HL-60 (cell line): ENCODE data around the gene CDPF1.

Experiments
- DNase-seq, 2 experiments: peaks; one replicate each; pipeline ENCODE4 v3.0.0-alpha.2; 2010 to 2020; ENCODE audit warnings: low read depth in 1 of 2, low spot score in 1 of 2
- H3K27ac ChIP-seq: fragments of 250-450 bp; sonication (Bioruptor Pico); replicated peaks from 2 replicates; pipeline ENCODE4 v1.5.1; 2020; ENCODE audit warnings: mild to moderate bottlenecking, moderate library complexity
- H3K27me3 ChIP-seq: fragments of 250-450 bp; sonication (Bioruptor Pico); 2 replicates; pipeline ENCODE4 v1.5.1; 2021; ENCODE audit warnings: mild to moderate bottlenecking, moderate library complexity; ENCODE audit not compliant: insufficient read depth, poor library complexity, severe bottlenecking
- H3K4me3 ChIP-seq: replicated peaks from 2 replicates; pipeline ENCODE4 v1.5.1; 2011; ENCODE audit warnings: mild to moderate bottlenecking, control low read depth, low read length; ENCODE audit not compliant: insufficient read depth
- CTCF ChIP-seq: IDR thresholded peaks from one replicate; pipeline ENCODE4 v1.5.1; 2011; ENCODE audit warnings: low read length, control low read depth, inconsistent platforms; ENCODE audit not compliant: insufficient read depth
- GABPA ChIP-seq: IDR thresholded peaks from 2 replicates; pipeline ENCODE4 v1.6.1; 2012; ENCODE audit warnings: low read depth
- POLR2AphosphoS5 ChIP-seq: IDR thresholded peaks from 2 replicates; pipeline ENCODE4 v1.6.1; 2012; ENCODE audit warnings: low read depth
- REST ChIP-seq: IDR thresholded peaks from 2 replicates; pipeline ENCODE4 v1.6.1; 2012; ENCODE audit warnings: low read depth; ENCODE audit not compliant: insufficient replicate concordance
- SPI1 ChIP-seq: IDR thresholded peaks from 2 replicates; pipeline ENCODE4 v1.6.1; 2012; ENCODE audit warnings: low read depth, mild to moderate bottlenecking, borderline replicate concordance

CDPF1 gene

GRCh38 chr22:46237453-46238124 is 12.5 kb downstream of the CDPF1 start:
- Histone ChIP-seq H3K27ac (no peak overlapping the region), H3K27me3 (no peaks in the 10 kb centered on the region), H3K4me3 (no peak overlapping the region)
- TF ChIP-seq POLR2AphosphoS5, result no peak
- TF ChIP-seq CTCF, result no peak
- TF ChIP-seq SPI1, result no peak
- TF ChIP-seq GABPA, result no peak
- no peak for TF ChIP-seq REST
- DNase-seq, result no peak

- Histone ChIP-seq H3K27me3 (no peaks in the 10 kb centered on the region), H3K4me3 (no peak overlapping the region), H3K27ac (no peak overlapping the region)
- no peak for TF ChIP-seq SPI1
- no peak for DNase-seq
These were observed 15.1 kb downstream of the CDPF1 start for GRCh38 chr22:46234969-46235368.

- Histone ChIP-seq H3K27me3 (no peaks in the 10 kb centered on the region), H3K27ac (peak overlapping the region; percentile 33; the same call in 1 of the 2 replicates), H3K4me3 (no peak overlapping the region)
- 0 out of 2 replicates have a peak, but pooled peaks have one; percentile 16 for TF ChIP-seq POLR2AphosphoS5
- no peak for TF ChIP-seq CTCF
- TF ChIP-seq SPI1, result peak; percentile 23; the same call in 1 of the 2 replicates
- DNase-seq, result peak in 1 of 2 experiments; percentile 69
These were observed 16.9 kb downstream of the CDPF1 start for GRCh38 chr22:46233231-46233630.

- no peak for TF ChIP-seq CTCF
- no peak for TF ChIP-seq REST
- no peak for TF ChIP-seq GABPA
- no peak for TF ChIP-seq POLR2AphosphoS5
- TF ChIP-seq SPI1, result no peak
- Histone ChIP-seq H3K4me3 (no peak overlapping the region), H3K27me3 (no peaks in the 10 kb centered on the region), H3K27ac (no peak overlapping the region)
- no peak for DNase-seq
These were observed 19.7 kb downstream of the CDPF1 start for GRCh38 chr22:46230262-46230901.
